K562 (cell line): ENCODE measurements around the gene AP2S1. TPM values are rescaled to one million over a fixed set of nuclear protein-coding genes. Genes with fewer than 3 reads are reported as not detected.
A peak's percentile ranks its signal among the peaks of the same experiment; 100 is the strongest.

Source experiments
- ATAC-seq: fragments of 200-7000 bp; cut with Tn5 transposase; 3 replicates; pipeline ENCODE4 v1.9.1; 2020; ENCODE audit warnings: moderate library complexity
- BruUV-seq: library from RNA; stranded (reverse); fragments of 400-500 nt; replicated peaks from 2 replicates; lab custom pipeline; 2021; lab: Mats Ljungman, UMichigan
- CTCF ChIA-PET: fragments of 300-600 bp; formaldehyde crosslinking; extraction: SDS; loops from one replicate; lab custom pipeline; 2021; ENCODE audit warnings: low intra/inter-chr PET ratio; lab: Yijun Ruan, JAX
- POLR2A ChIA-PET: fragments of 300-600, 350-650 bp; sonication (Branson Sonifier 250); formaldehyde crosslinking; extraction: SDS; loops from one replicate; lab custom pipeline; 2021; ENCODE audit warnings: antibody characterized with exemption, inconsistent platforms; lab: Yijun Ruan, JAX
- DNase-seq, 4 experiments: peaks; one replicate each; pipeline versions ENCODE4 v3.0.0 to v3.0.0-alpha.2; 2011 to 2018; ENCODE audit warnings: low spot score in 3 of 4, mixed read lengths in 3 of 4; ENCODE audit errors: extremely low read depth in 1 of 4
- FAIRE-seq: peaks from 2 replicates; lab custom pipeline; 2011; peaks lifted over from hg19 to GRCh38; lab: Jason Lieb, UNC
- H2AFZ ChIP-seq: 2 replicates; pipeline ENCODE4 v1.6.0; 2011; ENCODE audit warnings: low read depth, low read length, control low read depth, inconsistent platforms
- H3K27ac ChIP-seq: fragments of 200-600 bp; 3 replicates; pipeline ENCODE4 v1.8.0; 2011; ENCODE audit warnings: low read depth, mild to moderate bottlenecking, control low read depth, inconsistent platforms, low read length, moderate library complexity, mixed read lengths; ENCODE audit errors: extremely low read depth
- H3K27me3 ChIP-seq, 2 experiments: fragments of 300-600 bp in 1 of 2; 2 replicates in 1 of 2; 3 replicates in 1 of 2; pipeline versions ENCODE4 v1.6.0 to v1.8.0; 2011; ENCODE audit warnings: inconsistent platforms in 2 of 2, low read length in 2 of 2, mild to moderate bottlenecking in 1 of 2, mixed read lengths in 1 of 2, moderate library complexity in 1 of 2; ENCODE audit not compliant: control insufficient read depth in 2 of 2, insufficient read depth in 2 of 2
- H3K36me3 ChIP-seq: fragments of 300-600 bp; 3 replicates; pipeline ENCODE4 v1.8.0; 2011; ENCODE audit warnings: mild to moderate bottlenecking, low read length, inconsistent platforms; ENCODE audit not compliant: control insufficient read depth, insufficient read depth
- H3K4me1 ChIP-seq, 2 experiments: fragments of 200-600 bp in 1 of 2; replicated peaks in 1 of 2; 2 replicates in 1 of 2; 3 replicates in 1 of 2; pipeline versions ENCODE4 v1.5.1 to v1.8.0; 2011; ENCODE audit warnings: inconsistent platforms in 2 of 2, low read length in 2 of 2, mild to moderate bottlenecking in 1 of 2, mixed read lengths in 1 of 2, moderate library complexity in 1 of 2; ENCODE audit not compliant: control insufficient read depth in 2 of 2, insufficient read depth in 2 of 2
- H3K4me2 ChIP-seq: 2 replicates; pipeline ENCODE4 v1.6.1; 2011; ENCODE audit warnings: low read length, control low read depth, inconsistent platforms, mixed read lengths; ENCODE audit not compliant: insufficient read depth
- H3K4me3 ChIP-seq: fragments of 200-600 bp; sonication (generic), shearing (Covaris generic); 2 replicates; pipeline ENCODE4 v1.5.1; 2016; ENCODE audit warnings: control low read depth, inconsistent platforms
- H3K79me2 ChIP-seq: fragments of 200-600 bp; 3 replicates; pipeline ENCODE4 v1.8.0; 2011; ENCODE audit warnings: low read length, inconsistent platforms; ENCODE audit not compliant: control insufficient read depth, insufficient read depth
- H3K9ac ChIP-seq, 2 experiments: 2 replicates each; pipeline versions ENCODE4 v1.6.0 to v1.6.1; 2011; ENCODE audit warnings: low read depth in 2 of 2, low read length in 2 of 2, control low read depth in 1 of 2, inconsistent platforms in 1 of 2, mild to moderate bottlenecking in 1 of 2, mixed read lengths in 1 of 2; ENCODE audit not compliant: insufficient read depth in 1 of 2
- H3K9me1 ChIP-seq: one replicate; pipeline ENCODE4 v1.6.0; 2011; ENCODE audit warnings: inconsistent platforms, mild to moderate bottlenecking, low read length, moderate library complexity; ENCODE audit not compliant: control insufficient read depth, insufficient read depth
- H3K9me3 ChIP-seq: replicated peaks from 2 replicates; pipeline ENCODE4 v1.5.1; 2011; ENCODE audit warnings: low read depth, low read length, inconsistent platforms; ENCODE audit not compliant: control insufficient read depth, insufficient read depth
- H4K20me1 ChIP-seq: replicated peaks from 2 replicates; pipeline ENCODE4 v1.6.1; 2011; ENCODE audit warnings: low read length, inconsistent platforms, mixed read lengths; ENCODE audit not compliant: control insufficient read depth, insufficient read depth
- CREB1 ChIP-seq, 2 experiments: sonication (generic) in 1 of 2; formaldehyde crosslinking in 1 of 2; IDR thresholded peaks; 2 replicates each; pipeline versions ENCODE4 v1.6.1 to v1.8.0; 2012 to 2022; ENCODE audit warnings: inconsistent platforms in 1 of 2, mild to moderate bottlenecking in 1 of 2, missing genetic modification reagents in 1 of 2, moderate library complexity in 1 of 2
- E2F6 ChIP-seq, 2 experiments: IDR thresholded peaks; 2 replicates each; pipeline ENCODE4 v1.6.1; 2011; ENCODE audit warnings: borderline replicate concordance in 1 of 2, control low read depth in 1 of 2, low read depth in 1 of 2, low read length in 1 of 2, mild to moderate bottlenecking in 1 of 2, mixed read lengths in 1 of 2, moderate library complexity in 1 of 2; ENCODE audit not compliant: insufficient read depth in 1 of 2, insufficient read length in 1 of 2, poor library complexity in 1 of 2, severe bottlenecking in 1 of 2; ENCODE audit errors: extremely low read depth in 1 of 2
- NRF1 ChIP-seq, 2 experiments: fragments of 450-650 bp; IDR thresholded peaks in 1 of 2; conservative IDR thresholded peaks in 1 of 2; 2 replicates each; pipeline ENCODE4 v1.6.1; 2014; ENCODE audit warnings: mild to moderate bottlenecking in 2 of 2
- PBX2 ChIP-seq, 2 experiments: IDR thresholded peaks in 1 of 2; conservative IDR thresholded peaks in 1 of 2; 2 replicates each; pipeline ENCODE4 v1.6.1; 2016; ENCODE audit warnings: low read depth in 2 of 2, mild to moderate bottlenecking in 1 of 2, missing compliant biosample characterization in 1 of 2, missing genetic modification characterization in 1 of 2, moderate library complexity in 1 of 2
- SIRT6 ChIP-seq: IDR thresholded peaks from one replicate; pipeline ENCODE4 v1.6.1; 2012; ENCODE audit warnings: low read depth, mild to moderate bottlenecking, control low read depth, inconsistent platforms, low read length, moderate library complexity
- TBL1XR1 ChIP-seq, 2 experiments: IDR thresholded peaks; 2 replicates each; pipeline ENCODE4 v1.6.1; 2012; ENCODE audit warnings: improper control_type of control experiment in 2 of 2, low read length in 2 of 2, mild to moderate bottlenecking in 1 of 2
- TCF7 ChIP-seq: sonication (generic); IDR thresholded peaks from 2 replicates; pipeline ENCODE4 v1.6.1; 2016; ENCODE audit warnings: antibody characterized with exemption, borderline replicate concordance
- TEAD2 ChIP-seq: fragments of 450-650 bp; IDR thresholded peaks from 2 replicates; pipeline ENCODE4 v1.6.1; 2016; ENCODE audit warnings: missing genetic modification characterization, control low read depth, missing compliant biosample characterization
- ZBTB17 ChIP-seq: fragments of 450-650 bp; formaldehyde crosslinking; IDR thresholded peaks from 2 replicates; pipeline ENCODE4 v1.4.0; 2020; ENCODE audit warnings: mild to moderate bottlenecking
- ZNF277 ChIP-seq: fragments of 250-450 bp; sonication (Bioruptor Pico); IDR thresholded peaks from 2 replicates; pipeline ENCODE4 v1.8.0; 2022; ENCODE audit warnings: inconsistent platforms, mild to moderate bottlenecking, moderate library complexity, borderline replicate concordance
- WGBS: fragments of 100-300 bp; shearing (Covaris generic); methylation state at CpG from one replicate; pipeline ENCODE4 v1.1.6; 2016; ENCODE audit warnings: low coverage, mixed read lengths; ENCODE audit not compliant: insufficient coverage; ENCODE audit errors: missing lambda C conversion rate; 5-methylcytosine and 5-hydroxymethylcytosine counted together
- in situ Hi-C: fragments of 300-500 bp; cut with MboI; formaldehyde crosslinking; loops from 4 replicates; pipeline ENCODE4 v1.15.0; 2018; ENCODE audit warnings: inconsistent platforms, mixed read lengths
- intact Hi-C: fragments of 100-400 bp; cut with micrococcal nuclease; formaldehyde crosslinking; loops from 2 replicates; pipeline ENCODE4 v1.14.2; 2022
- polyA plus RNA-seq, 8 experiments: library from polyadenylated mRNA; depleted of rRNA in 4 of 8; stranded (reverse) in 5 of 8; unstranded in 3 of 8; fragments of >200 nt; fragmentation: Nextera tagmentation in 2 of 8; fragmentation: Illumina TruSeq in 1 of 8; extraction: Ambion mirVana in 2 of 8; extraction: Trizol in 1 of 8; gene quantifications; 2 replicates each; pipeline versions ENCODE4 v1.2.1 to v1.2.3, GENCODE V29; 2011 to 2014; ENCODE audit warnings: inconsistent platforms in 1 of 8, missing spikeins in 1 of 8
- total RNA-seq, 7 experiments: library from RNA; depleted of rRNA in 6 of 7; stranded (reverse); fragments of >200 nt in 6 of 7; fragmentation: Illumina TruSeq in 2 of 7; extraction: Trizol in 2 of 7; gene quantifications; 2 replicates each; pipeline versions ENCODE4 v1.2.1 to v1.2.3, GENCODE V29; 2011 to 2021; ENCODE audit warnings: low replicate concordance in 1 of 7

AP2S1 gene
- total and polyA plus RNA-seq, 9 of the 15 experiments (the other 6 are each of a cell fraction or from before 2014, with no cell fraction given): 32.4 to 294 (median 136) TPM

- DNase-seq (peak; percentile 91 to 97 (median 94)), FAIRE-seq (peak; percentile 96), ATAC-seq (peak; percentile 82)
- ChIA-PET CTCF (interaction anchor here (0.7 to 2.5 kb wide), 2 partner anchors 135 to 174 kb away, joined by 3 to 15 read pairs; no protein-coding TSS in a partner anchor), POLR2A (interaction anchor here (0.6 to 1.7 kb wide), 4 partner anchors 13 to 170 kb away, joined by 3 to 9 read pairs (median 4); no protein-coding TSS in a partner anchor)
- Histone ChIP-seq H3K4me2 (peak overlapping the region; percentile 60), H3K9me1 (no peaks in the 10 kb centered on the region), H3K4me3 (no peak overlapping the region), H3K27me3 (no peaks in the 10 kb centered on the region), H4K20me1 (no peaks in the 10 kb centered on the region), H3K9ac (peak overlapping the region in 1 of 2 experiments; percentile 31; a peak in 2 of 4 replicates), H3K9me3 (no peaks in the 10 kb centered on the region), H2AFZ (peak overlapping the region; percentile 82), H3K4me1 (peaks cover 14 to 16% of the 10 kb centered on the region in 2 experiments; a peak in 4 of 5 replicates), H3K27ac (peak overlapping the region; percentile 36; the same call in 1 of the 3 replicates), H3K36me3 (0 out of 3 replicates have a peak, but pooled peaks cover 2% of the 10 kb centered on the region), H3K79me2 (peaks cover 10% of the 10 kb centered on the region)
- intact Hi-C loops (loop anchor here (1.0 kb wide), 1 partner anchor 135 kb away; no protein-coding TSS in a partner anchor), in situ Hi-C loops (loop anchor here (10.0 kb wide), 2 partner anchors 268 to 388 kb away; no protein-coding TSS in a partner anchor)
- BruUV-seq: no TSS peak
- 25% methylated on average over 41 of the region's 41 CpGs for WGBS
- no peak for TF ChIP-seq ZBTB17 (CRISPR knock-in tag)
- TF ChIP-seq ZNF277 (CRISPR knock-in tag): no peak
- no peak for TF ChIP-seq TCF7
- TF ChIP-seq TBL1XR1 (IDR thresholded peaks at IDR 0.05; ENCODE audit: low read length in 2 of 2): no peak
- TF ChIP-seq TEAD2 (tag): no peak
- TF ChIP-seq PBX2 (CRISPR knock-in tag; IDR thresholded peaks at IDR 0.05; ENCODE audit: low read depth): no peak
- TF ChIP-seq PBX2 (tag; conservative IDR thresholded peaks at IDR 0.05; ENCODE audit: low read depth): no peak
- no peak for TF ChIP-seq SIRT6
- TF ChIP-seq NRF1 (conservative IDR thresholded peaks at IDR 0.05 in 1 of 2, IDR thresholded peaks at IDR 0.05 in 1 of 2): peak; percentile 41 to 48; a peak in 3 of 4 replicates
- peak; percentile 32 to 35 for TF ChIP-seq E2F6 (IDR thresholded peaks at IDR 0.05; ENCODE audit: borderline replicate concordance in 1 of 2, extremely low read depth in 1 of 2, insufficient read depth in 1 of 2, insufficient read length in 1 of 2, low read depth in 1 of 2, low read length in 1 of 2, poor library complexity in 1 of 2, severe bottlenecking in 1 of 2)
- TF ChIP-seq CREB1 (IDR thresholded peaks at IDR 0.05): peak; percentile 37
- peak; percentile 58; the same call in 1 of the 2 replicates for TF ChIP-seq CREB1 (CRISPR knock-in tag; IDR thresholded peaks at IDR 0.05)
Observed at GRCh38 chr19:46856062-46857022, 5.7 kb upstream of the AP2S1 start.
